ENCODE data around the gene PDLIM4.
A peak's percentile ranks its signal among the peaks of the same experiment; 100 is the strongest.

The PDLIM4 gene

GRCh38 chr5:132253452-132254320, 3.8 kb upstream of the PDLIM4 start:
- no peak for DNase-seq (ENCODE audit: low read depth in 2 of 2)

- no peak for DNase-seq (ENCODE audit: low read depth in 2 of 2)
Observed at GRCh38 chr5:132254321-132254977, 3.0 kb upstream of the PDLIM4 start.

- DNase-seq (ENCODE audit: low read depth in 2 of 2), result no peak
Observed at GRCh38 chr5:132256086-132256782, 1.3 kb upstream of the PDLIM4 start.

GRCh38 chr5:132256783-132257130, 739 bp upstream of the PDLIM4 start:
- DNase-seq (ENCODE audit: low read depth in 2 of 2), result no peak

GRCh38 chr5:132258102-132259068, 889 bp downstream of the PDLIM4 start:
- no peak for DNase-seq (ENCODE audit: low read depth in 2 of 2)

- DNase-seq (ENCODE audit: low read depth in 2 of 2), result peak; percentile 76 to 78
Observed at GRCh38 chr5:132259069-132259851, 1.8 kb downstream of the PDLIM4 start.

GRCh38 chr5:132260051-132260450, 2.6 kb downstream of the PDLIM4 start:
- no peak for DNase-seq (ENCODE audit: low read depth in 2 of 2)

- DNase-seq (ENCODE audit: low read depth in 2 of 2), result peak; percentile 52 to 65
Observed at GRCh38 chr5:132260714-132261551, 3.4 kb downstream of the PDLIM4 start.

GRCh38 chr5:132261881-132262845, 4.7 kb downstream of the PDLIM4 start:
- DNase-seq (ENCODE audit: low read depth in 2 of 2), result no peak

GRCh38 chr5:132262882-132263547, 5.5 kb downstream of the PDLIM4 start:
- no peak for DNase-seq (ENCODE audit: low read depth in 2 of 2)

GRCh38 chr5:132263548-132264261, 6.2 kb downstream of the PDLIM4 start:
- peak in 1 of 2 experiments; percentile 40 for DNase-seq (ENCODE audit: low read depth in 2 of 2)

- no peak for DNase-seq (ENCODE audit: low read depth in 2 of 2)
Observed at GRCh38 chr5:132264546-132265335, 7.2 kb downstream of the PDLIM4 start.

- peak; percentile 88 to 89 for DNase-seq (ENCODE audit: low read depth in 2 of 2)
Observed at GRCh38 chr5:132265336-132266030, 8.0 kb downstream of the PDLIM4 start.

- DNase-seq (ENCODE audit: low read depth in 2 of 2), result no peak
Observed at GRCh38 chr5:132266031-132266835, 8.7 kb downstream of the PDLIM4 start.

GRCh38 chr5:132266836-132267160, 9.3 kb downstream of the PDLIM4 start:
- no peak for DNase-seq (ENCODE audit: low read depth in 2 of 2)

Measured in fibroblast of skin of left quadriceps (primary cell).